ENCODE results near the gene MPPED1. TPM values are rescaled to one million over a fixed set of nuclear protein-coding genes. Genes with fewer than 3 reads are reported as not detected.

MPPED1 gene
- total RNA-seq, 1 donor from 2014 or later, result not detected

DNA sequence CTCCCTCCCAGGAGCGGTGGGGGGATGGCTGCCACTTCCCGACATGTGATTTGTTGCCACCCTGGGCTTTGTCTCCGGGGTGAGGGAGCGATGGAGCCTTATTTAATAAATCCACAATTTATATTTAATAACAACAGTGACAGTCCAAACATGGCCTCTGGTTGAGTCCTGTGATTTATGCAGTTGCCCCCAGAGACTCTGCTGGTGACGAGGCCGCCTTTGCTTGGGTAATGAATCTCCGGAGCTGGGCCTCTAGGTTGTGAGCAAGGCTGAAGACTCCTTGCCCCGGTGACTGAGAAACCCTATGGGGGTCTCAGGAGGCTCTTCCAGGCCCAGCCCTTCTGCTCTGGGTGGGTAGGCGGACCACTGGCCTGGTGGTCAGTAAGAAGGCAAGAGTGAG is 16.7 kb downstream of the MPPED1 start:
- no peak for DNase-seq (ENCODE audit: low read depth)

DNA sequence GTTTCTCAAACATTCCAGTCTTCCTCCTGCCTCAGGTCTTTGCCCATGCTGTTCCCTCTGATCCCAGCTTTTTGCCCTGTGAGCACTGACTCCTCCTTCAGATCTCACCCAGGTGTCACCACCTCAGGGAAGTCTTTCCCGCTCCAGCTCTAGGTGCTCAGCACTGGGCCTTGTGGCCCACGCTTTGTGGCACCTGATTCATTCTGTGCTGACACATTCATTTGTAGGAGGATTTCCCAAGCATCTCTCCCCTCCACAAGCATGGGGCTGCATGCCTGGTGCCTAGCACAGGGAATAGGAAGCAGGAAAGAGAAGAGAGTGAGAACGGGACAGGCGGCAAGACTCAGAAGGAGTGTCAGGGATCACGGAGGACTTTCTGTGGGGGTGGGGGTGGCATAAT is 17.6 kb downstream of the MPPED1 start:
- no peak for DNase-seq (ENCODE audit: low read depth)

DNA sequence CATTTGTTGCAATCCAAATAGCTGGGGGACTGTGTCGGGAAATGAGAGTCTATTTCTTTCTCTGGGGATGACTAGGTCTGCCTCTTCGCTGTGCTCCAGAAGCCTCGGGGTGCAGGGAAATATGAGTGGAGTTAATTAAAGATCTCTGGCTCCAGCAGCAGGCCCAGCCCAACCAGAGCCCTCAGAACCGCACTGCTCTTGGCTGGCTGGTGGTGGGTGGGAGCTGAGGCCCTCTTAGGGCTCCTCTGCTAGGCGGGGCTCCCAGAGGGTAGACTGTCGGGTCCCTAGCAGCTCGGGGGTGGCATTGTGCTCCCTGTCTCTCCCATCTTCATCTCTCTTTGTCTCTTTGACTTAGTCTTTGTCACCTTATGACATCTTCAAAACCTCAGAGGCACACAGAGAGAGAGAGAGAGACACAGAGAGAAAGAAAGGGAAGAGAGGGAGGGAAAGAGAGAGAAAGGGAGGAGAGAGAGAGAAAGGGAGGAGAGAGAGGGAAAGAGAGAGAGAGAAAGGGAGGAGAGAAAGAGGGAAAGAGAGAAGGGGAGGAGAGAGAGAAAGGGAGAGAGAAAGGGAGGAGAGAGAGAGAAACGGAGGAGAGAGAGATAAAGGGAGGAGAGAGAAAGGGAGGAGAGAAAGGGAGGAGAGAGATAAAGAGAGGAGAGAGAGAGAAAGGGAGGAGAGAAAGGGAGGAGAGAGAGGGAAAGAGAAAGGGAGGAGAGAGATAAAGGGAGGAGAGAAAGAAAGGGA is 20.2 kb downstream of the MPPED1 start:
- no peak for DNase-seq (ENCODE audit: low read depth)

DNA sequence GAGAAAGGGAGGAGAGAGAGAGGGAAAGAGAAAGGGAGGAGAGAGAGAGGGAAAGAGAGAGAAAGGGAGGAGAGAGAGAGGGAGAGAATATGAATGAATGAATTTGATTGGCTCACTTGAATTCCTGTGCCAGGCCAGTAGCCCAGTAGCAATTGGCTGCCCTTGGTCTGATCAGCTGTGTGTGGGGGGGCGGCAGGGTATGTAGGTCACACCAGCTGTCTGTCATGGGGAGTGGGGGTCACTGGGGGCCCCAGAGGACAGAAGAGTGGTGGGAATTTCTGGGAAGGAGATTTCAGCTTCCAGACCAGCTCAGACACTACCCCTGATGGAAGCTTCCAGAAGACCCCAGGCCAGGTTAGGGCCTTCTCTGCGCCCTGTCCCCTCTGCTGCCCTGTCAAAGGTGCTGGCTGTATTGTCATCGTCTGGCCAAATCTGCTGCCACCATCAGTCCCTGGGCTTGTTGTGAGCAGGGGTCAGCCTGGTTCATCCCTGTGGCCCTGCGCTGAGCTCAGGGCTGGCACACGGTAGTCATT is 21.1 kb downstream of the MPPED1 start:
- DNase-seq (ENCODE audit: low read depth), result no peak

DNA sequence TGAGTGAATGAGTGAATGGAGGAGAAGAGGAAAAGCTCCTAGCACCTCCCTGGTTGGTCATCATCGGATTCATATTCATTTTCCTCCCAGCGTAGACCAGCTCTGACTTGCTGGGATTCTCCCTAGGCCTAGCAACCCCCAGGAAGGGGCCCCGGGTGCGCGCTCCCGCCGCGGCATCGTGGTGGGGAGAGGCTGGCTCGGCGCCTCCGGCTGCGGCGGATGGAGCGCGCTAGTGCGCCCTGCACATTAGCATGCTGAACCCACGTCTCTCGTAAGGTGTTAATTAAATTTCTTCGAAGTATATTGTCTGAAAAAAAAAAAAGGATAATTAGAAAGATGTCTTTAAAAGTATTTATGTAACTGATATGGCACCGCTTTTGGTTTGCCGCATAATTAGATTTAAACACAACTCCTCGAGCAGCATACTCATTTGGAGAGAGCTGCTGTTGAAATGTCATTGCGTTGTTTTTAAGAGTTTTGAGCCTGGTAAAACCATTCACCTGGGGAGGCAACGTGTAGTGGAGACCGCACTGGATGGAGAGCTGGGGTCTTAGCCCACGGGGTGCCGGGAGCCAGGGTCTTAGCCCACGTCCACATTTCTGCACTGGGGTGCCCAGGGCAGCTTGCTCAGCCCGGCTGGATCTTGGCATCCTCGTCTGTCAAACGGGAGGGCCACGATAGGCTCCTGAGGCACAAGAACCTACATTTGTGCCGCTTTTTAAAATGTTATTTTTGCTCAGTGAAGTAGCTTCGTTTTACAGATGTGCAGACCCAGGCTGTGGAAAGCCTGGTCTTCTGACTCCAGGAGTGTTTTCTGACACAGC is 21.8 kb downstream of the MPPED1 start:
- DNase-seq (ENCODE audit: low read depth), result no peak

DNA sequence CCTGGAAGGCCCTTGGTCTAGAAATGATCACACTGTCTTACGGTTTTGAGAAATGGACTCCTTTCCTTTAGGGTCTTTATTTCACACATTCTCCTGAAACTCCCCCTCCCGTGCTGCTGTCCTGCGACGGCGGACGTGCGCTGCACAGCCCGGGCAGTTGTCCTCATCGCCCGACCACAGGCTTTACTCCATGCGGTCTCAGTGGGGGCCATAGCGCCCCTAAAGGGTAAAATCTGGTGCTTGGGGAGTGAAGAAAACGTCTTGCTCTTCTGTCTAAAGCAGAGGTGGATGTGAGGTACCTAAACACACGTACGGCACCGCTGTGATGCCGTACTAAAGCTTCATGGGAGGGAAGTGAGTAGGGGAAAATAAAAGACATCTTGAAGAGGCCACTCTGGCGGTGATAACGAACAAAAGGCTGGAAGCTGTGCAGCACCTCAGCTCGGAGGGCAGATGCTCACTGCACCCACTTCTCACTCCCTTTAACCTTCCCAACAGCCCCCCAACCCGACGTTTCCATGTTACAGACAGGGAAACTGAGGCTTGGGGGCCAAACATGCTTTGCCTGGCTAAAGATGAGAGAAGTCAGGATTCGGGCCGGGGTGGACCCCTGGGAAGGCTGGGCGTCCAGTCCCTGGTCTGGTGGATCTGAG is 22.6 kb downstream of the MPPED1 start:
- no peak for DNase-seq (ENCODE audit: low read depth)

DNA sequence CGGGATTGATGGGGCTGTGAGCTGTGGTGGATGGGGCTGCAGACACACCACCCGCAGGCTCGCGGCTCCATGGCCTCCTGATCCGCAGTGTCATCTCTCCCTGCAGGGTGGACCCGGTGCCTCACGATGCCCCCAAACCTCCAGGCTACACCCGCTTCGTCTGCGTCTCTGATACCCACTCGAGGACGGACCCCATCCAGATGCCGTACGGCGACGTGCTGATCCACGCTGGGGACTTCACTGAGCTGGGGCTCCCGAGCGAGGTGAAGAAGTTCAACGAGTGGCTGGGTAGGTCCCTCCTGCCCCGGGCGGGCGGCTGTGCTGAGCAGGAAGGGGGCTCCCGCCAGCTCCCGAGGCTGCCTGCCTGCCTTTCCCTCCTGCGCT is 23.1 kb downstream of the MPPED1 start:
- DNase-seq (ENCODE audit: low read depth), result no peak

DNA sequence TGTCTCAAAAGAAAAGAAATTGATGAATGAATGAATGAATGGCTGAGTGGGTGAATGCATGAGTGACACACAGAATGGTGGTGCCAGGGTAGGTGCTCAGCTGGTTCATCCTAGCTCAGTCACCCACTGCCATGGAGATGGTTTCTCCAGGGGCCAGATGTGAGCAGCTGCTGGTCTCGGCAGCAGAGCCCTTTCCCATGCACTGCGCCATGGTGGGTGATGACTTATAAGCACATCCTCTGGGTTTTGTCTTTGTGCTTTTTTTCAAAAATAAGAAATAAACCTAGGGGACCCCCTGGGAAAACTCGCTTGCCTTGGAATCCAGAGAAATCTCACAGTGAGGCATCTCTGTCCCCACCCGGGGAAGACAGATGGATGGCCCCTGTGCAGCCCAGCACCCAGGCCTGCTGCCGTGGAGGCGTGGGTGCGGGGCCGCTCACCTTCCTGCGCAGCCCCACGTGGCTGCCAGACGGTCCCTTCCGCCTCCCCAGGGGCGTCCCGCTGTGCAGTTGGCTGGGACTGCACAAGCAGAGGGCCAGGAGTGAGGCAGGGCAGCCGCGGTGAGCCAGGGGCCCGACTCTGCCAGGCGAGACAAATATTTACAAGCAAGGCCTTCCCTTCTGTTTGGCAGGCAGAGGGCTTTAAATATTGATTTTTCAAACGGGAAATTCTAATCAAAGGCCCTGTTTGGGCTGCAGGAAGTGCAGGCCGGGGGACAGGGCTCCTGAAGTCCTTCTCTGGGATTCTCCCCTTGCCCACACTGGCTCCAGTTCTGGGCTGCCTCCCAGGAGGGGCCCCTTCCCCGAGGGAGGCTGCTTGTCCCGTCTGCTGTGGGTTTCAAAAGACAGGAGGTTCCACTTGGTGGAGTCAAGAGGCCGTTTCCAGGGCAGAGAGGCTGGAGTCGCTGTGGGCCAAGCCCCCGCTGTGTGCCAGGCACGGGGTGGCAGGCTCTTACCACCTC is 24.3 kb downstream of the MPPED1 start:
- no peak for DNase-seq (ENCODE audit: low read depth)

DNA sequence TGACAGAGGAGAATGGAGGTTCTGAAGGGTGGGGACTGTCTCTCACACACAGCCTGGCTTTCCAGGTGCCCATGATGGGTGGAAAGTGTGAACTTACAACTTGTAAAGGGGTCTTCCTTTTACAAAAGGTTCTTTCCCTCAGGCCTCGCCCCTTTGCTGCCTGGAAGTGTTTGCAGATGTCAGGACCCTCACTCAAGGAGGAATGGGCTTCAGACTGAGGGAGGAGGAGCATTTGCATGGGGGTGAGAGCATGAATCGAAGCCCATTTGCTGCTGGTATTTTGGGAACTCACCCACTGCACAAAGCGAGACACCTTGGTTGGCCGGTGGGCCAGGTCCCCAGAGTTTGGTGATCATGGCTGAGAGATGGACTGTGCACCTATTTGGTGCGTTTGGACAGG is 25.1 kb downstream of the MPPED1 start:
- no peak for DNase-seq (ENCODE audit: low read depth)

DNA sequence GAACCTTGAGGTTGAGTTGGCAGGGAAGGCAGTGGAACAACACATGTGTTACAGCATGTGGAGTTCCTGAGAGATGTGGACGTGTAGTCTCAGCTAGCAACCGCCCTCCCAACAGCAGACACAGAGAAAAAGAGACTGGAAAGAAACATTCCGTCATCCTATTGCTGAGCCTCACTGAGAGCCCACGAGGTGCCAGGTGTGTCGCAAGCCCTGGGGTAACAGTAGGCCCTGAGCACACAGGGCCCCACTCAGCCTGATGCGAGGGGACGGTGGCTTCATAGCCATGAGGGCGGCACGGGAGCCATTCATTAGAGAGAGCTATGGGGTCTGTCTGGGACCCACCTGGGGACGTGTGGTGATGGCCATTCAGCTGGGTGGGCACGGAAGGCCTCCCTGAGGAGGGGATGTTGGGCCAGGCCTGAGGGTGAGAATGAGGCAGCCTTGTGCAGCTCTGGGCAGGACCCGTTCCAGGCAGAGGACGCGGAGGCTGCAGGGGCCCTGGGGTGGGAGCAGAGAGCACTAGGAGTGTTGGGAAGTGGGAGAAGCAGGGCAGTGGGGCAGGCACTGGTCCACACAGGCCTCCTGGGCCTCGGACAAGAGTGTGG is 26.2 kb downstream of the MPPED1 start:
- DNase-seq (ENCODE audit: low read depth), result no peak

DNA sequence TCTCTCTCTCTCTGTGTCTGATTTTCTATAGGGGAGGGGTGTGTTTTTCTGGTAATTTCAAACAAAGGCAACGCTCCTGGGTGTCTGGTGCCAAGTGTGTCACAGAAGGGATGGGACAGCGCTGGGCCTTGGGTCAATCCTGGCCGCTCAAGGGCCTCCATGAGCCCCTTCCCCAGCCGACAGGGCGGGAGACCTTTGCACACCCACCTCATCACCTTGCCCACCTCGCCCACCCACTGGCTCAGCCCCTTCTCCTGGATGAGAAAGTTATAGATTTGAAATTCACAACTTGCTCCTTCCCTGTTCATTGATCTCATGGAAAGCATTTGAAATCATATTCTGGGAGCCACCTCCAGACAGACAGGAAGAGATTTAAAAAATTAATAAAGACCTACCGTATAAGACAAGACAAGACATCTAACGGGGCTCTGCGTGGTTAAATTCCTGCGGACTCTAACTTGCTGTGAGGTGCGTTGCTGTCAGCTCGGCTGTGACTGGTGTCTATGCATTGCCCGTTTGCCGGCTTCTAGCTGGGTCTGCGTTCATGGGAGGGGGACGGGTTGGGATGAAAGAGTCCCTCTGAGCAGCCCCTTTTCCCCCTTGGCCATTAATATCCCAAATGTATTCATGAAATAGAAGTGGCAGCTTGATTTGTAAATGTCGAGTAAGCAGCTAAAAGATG is 27.0 kb downstream of the MPPED1 start:
- no peak for DNase-seq (ENCODE audit: low read depth)

DNA sequence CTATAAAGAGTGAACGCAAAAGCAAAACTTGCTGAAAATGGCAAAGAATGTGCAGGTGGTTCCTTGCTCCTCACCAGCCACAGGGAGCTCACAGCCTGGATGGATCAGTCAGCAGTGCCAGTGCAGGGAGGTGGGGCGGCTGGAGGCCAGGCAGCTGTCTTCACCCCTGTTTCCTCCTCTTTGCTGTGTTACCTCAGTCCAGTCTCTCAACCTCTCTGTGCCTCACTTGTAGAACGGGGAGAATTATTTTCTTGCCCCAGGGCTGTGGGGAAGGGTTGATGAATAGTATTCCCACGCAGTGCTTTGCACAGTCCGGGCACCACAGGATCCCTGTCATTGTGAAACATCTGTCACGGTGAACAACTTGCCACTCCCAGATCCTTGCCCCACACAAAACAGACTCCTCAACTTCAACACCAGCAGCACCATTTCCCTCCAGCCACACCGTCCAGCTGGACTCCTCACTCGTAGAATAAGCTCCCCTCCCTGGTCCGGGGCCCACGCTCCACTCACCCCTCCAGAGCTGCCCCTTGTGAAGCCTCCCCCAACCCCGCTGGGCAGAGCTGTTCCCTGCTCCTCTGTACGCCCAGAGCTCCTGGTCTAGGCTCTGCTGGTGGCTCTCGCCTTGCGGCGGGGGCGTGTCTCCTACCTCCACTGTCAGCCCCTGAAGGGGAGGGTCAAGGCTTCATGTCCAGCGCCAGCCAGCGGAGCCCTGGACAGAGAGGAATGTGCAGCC is 27.7 kb downstream of the MPPED1 start:
- DNase-seq (ENCODE audit: low read depth), result no peak

DNA sequence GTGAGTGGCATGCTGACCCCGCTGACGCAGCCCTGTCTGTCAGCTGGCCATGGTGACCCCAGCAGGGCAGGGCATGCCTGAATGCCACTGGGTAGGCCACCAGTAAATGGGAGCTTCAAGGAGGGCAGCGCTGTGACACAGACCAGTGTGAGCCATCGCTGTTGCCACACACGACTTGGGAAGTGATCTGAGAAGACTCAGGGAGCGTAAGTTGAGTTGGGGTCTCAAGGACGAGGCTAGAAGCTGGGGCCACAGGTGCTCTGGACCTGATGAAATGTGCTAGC is 28.2 kb downstream of the MPPED1 start:
- DNase-seq (ENCODE audit: low read depth), result no peak

DNA sequence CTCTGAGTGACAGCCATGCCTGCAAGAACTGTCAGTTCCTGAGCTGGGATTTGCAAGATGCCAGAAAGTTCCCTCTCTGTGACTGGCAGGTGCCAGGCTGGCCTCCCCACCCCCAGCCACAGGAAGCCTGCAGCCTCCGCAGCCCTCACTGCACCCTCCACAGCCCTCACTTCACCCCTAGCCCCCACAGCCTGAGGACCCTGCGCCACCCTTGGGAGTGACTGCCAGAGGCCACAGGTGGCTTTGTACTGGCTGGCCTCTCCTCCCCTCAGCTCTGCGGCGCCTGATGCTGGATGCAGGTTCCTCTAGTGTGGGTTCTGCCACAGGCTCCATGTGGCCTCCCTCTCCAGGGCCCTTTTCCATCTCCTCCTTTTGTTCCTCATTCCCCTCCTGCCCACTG is 28.7 kb downstream of the MPPED1 start:
- no peak for DNase-seq (ENCODE audit: low read depth)

DNA sequence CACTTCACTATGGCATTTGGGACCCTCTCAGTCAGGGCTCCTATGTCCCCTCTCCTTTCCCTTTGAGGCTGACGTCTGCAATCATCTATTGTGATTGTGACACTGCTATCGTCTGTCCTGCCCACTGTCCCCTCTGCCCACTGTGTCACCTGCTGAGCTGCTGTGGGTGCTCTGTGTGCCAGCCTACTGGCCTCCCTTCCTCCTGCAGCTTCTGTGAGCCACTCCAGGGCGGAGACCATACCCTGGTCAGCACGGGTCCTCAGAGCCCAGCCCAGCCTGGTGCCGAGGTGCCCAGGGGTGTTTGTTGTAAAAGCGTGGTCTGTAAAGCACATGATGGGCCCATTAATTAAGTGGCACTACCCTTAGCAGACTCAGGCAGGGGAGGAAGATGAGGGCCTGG is 29.4 kb downstream of the MPPED1 start:
- DNase-seq (ENCODE audit: low read depth), result no peak

DNA sequence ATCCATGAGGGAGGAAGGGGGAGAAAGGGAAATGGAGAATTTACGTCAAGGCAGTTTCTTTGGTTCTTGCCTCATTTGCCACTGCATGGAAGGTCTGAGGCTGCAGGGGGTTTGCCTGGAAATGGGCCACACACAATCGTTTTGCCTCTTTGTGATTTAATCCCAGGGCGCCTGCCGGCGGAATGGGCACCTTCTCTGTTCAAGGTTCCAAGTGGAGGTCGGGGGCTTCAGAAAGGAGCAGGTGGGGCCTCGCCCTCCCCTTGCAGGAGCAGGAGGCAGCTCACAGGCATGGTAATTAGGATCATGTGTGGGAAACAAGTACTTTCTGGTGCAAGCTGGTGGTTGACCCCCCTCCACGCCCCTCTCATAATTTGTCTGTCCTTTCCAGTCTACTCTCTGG is 29.9 kb downstream of the MPPED1 start:
- DNase-seq (ENCODE audit: low read depth), result no peak

DNA sequence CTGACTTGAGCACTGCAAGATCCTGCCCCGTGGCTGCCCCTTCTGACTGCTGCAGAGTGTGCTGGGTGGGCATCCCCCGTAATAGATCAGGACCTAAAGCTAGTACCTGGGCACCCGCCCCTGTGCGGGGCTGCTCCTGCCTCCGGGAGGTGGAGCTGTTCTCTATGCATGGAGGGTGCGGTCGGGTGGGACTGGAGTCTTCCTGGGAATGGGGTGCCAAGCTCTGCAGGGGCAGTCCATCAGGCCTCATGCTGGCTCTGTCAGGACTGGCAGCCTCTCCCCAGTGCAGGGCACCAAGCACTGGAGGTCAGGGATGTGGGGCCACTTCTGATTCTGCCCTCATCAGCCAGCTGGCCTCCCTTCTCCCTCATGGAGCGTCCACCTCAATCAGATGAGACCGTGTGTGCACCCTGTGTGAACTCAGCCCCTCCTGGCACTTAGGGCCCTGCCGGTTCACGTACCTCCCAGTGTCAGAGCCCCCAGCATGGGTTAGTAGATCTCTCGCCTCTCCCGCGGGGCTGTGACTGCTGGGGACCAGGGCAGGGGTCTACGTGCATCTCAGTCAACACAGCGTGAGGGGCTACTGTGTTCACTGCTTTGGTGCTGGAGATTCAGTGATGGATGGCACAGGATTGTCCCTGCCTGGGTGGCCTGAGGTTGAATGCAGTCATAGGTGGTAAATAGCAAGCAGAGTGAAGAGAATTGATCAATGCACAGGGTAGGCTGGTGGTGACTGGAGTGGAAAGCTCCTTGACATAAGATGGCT is 30.8 kb downstream of the MPPED1 start:
- no peak for DNase-seq (ENCODE audit: low read depth)

DNA sequence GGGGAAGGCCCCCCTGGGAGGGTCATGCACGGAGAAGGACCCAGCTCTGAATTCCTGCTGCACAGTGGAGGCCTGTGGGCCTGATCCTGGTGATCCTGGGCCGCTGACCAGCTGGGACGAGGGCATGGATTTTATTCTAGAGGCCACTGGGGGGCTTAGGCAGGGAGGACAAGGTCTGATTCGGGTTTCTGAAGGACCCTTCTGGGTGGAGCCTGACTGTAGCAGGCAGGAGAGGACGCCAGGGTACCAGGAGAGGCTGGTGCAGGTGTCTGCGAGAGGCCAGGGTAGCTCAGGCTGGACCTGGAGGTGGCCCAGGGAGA is 31.3 kb downstream of the MPPED1 start:
- no peak for DNase-seq (ENCODE audit: low read depth)
